ENCODE results near the gene CNTNAP2. TPM values are rescaled to one million over a fixed set of nuclear protein-coding genes. Genes with fewer than 3 reads are reported as not detected.

Gene CNTNAP2
- total RNA-seq, 2 experiments from 2014 or later, result not detected

DNA sequence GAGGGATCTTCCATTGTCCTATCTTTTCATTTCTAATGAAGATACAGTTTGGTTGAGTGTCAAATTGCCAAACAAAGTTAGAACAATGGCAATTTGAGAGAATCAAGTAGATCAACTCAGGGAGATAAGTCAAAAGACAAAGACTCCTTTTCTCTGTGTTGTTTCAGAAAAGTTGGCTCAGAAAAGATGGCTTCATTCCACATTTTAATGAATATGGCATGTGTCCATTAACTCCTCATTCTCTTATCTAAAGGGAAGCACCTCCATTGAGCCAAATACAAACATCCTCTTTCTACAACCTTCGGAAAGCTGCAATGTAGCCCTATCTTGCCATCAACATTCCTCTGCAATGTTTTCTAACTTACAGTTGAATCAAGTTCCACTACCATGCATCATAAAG is 1535.0 kb downstream of the CNTNAP2 start:
- Mint-ChIP-seq H3K4me1 (ENCODE audit: low read depth) (no peaks in the 10 kb centered on the region), H3K9me3 (no peaks in the 10 kb centered on the region), H3K27ac (no peak overlapping the region), H3K36me3 (ENCODE audit: low read depth) (no peaks in the 10 kb centered on the region), H3K4me3 (no peak overlapping the region), H3K27me3 (no peaks in the 10 kb centered on the region)
- ChIA-PET CTCF (no interaction called here), POLR2A (no interaction called here)
- Histone ChIP-seq H3K27me3 (ENCODE audit: control insufficient read depth in 1 of 2, insufficient read depth in 2 of 2, low read length in 2 of 2) (no peaks in the 10 kb centered on the region), H3K27ac (ENCODE audit: low read depth in 1 of 2, low read length in 2 of 2) (no peak overlapping the region), H3K4me3 (ENCODE audit: low read length) (no peak overlapping the region), H3K4me1 (ENCODE audit: insufficient read depth, low read length) (no peaks in the 10 kb centered on the region), H3K36me3 (ENCODE audit: insufficient read depth, low read length) (no peaks in the 10 kb centered on the region), H3K9me3 (ENCODE audit: control insufficient read depth in 1 of 2, insufficient read depth in 1 of 2, low read length in 2 of 2) (peaks cover 0 to 12% of the 10 kb centered on the region in 2 experiments)
- intact Hi-C loops (cut with DNase I, micrococcal nuclease), result no loop called here
- ATAC-seq (ENCODE audit: poor library complexity), result no peak
- TF ChIP-seq, protein P1, sequence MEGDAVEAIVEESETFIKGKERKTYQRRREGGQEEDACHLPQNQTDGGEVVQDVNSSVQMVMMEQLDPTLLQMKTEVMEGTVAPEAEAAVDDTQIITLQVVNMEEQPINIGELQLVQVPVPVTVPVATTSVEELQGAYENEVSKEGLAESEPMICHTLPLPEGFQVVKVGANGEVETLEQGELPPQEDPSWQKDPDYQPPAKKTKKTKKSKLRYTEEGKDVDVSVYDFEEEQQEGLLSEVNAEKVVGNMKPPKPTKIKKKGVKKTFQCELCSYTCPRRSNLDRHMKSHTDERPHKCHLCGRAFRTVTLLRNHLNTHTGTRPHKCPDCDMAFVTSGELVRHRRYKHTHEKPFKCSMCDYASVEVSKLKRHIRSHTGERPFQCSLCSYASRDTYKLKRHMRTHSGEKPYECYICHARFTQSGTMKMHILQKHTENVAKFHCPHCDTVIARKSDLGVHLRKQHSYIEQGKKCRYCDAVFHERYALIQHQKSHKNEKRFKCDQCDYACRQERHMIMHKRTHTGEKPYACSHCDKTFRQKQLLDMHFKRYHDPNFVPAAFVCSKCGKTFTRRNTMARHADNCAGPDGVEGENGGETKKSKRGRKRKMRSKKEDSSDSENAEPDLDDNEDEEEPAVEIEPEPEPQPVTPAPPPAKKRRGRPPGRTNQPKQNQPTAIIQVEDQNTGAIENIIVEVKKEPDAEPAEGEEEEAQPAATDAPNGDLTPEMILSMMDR (IDR thresholded peaks at IDR 0.05), result no peak
- DNase-seq, result no peak

DNA sequence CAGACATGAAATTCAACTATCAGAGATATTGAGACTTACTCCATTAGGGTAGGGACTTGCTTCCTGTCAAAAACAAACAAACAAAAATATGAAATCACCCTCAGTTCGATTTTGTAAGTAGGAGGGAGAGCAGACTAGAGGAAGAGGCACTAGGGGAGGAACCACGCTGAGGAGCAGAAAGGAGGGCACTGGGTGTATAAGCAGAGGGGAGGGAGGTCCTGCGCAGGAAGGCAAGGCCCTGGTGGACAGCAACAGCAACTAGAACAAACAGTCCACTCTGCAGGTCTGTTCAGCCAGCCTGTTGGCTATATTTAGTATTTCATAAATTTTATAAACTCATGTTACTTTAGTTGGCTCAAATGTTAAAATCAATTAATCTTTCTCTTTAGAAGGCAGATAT is 1536.9 kb downstream of the CNTNAP2 start:
- Histone ChIP-seq H3K27ac (ENCODE audit: low read depth in 1 of 2, low read length in 2 of 2) (no peak overlapping the region), H3K4me1 (ENCODE audit: insufficient read depth, low read length) (no peaks in the 10 kb centered on the region), H3K27me3 (ENCODE audit: control insufficient read depth in 1 of 2, insufficient read depth in 2 of 2, low read length in 2 of 2) (no peaks in the 10 kb centered on the region), H3K4me3 (ENCODE audit: low read length) (no peak overlapping the region), H3K9me3 (ENCODE audit: control insufficient read depth in 1 of 2, insufficient read depth in 1 of 2, low read length in 2 of 2) (peaks cover 0 to 8% of the 10 kb centered on the region in 2 experiments), H3K36me3 (ENCODE audit: insufficient read depth, low read length) (no peaks in the 10 kb centered on the region)
- Mint-ChIP-seq H3K4me3 (no peak overlapping the region), H3K4me1 (ENCODE audit: low read depth) (no peaks in the 10 kb centered on the region), H3K9me3 (no peaks in the 10 kb centered on the region), H3K27ac (no peak overlapping the region), H3K36me3 (ENCODE audit: low read depth) (no peaks in the 10 kb centered on the region), H3K27me3 (no peaks in the 10 kb centered on the region)
- TF ChIP-seq, protein P1 (IDR thresholded peaks at IDR 0.05), result no peak
- ATAC-seq (ENCODE audit: poor library complexity) (no peak), DNase-seq (no peak)
- intact Hi-C loops (cut with DNase I, micrococcal nuclease), result no loop called here
- POLR2A ChIA-PET, result no interaction called here
- CTCF ChIA-PET, result no interaction called here

DNA sequence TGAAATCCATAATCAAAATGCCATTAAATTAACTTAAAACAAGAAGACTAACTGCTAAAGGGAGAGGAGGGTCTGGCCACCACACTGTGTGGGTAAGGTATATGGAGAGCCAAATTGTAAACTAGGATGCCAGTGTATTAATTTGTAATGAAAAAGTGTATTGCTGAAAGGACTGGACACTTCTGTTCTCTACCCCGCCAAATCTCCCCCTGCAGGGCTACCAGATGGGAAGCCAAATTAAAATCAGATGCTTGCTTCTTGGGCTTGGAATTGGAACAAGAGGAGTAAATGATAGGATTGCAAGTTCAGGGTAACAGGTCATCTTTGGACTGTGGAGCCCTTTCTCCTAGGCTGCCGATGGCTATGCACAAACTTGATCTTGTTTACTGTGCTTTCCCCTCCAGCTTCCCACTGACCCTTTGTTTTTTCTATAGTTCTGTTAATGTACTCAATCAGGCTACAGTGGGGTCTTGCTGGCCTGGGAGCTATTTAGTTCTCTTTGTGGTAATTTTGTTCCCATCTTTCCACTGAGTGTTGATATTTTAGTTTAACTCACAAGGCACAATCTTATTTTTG is 1541.9 kb downstream of the CNTNAP2 start:
- Mint-ChIP-seq H3K4me1 (ENCODE audit: low read depth) (no peaks in the 10 kb centered on the region), H3K27ac (no peak overlapping the region), H3K36me3 (ENCODE audit: low read depth) (no peaks in the 10 kb centered on the region), H3K27me3 (no peaks in the 10 kb centered on the region), H3K9me3 (peaks cover 6% of the 10 kb centered on the region), H3K4me3 (no peak overlapping the region)
- ATAC-seq (ENCODE audit: poor library complexity) (no peak), DNase-seq (no peak)
- TF ChIP-seq, protein P1 (IDR thresholded peaks at IDR 0.05), result no peak
- ChIA-PET CTCF (no interaction called here), POLR2A (no interaction called here)
- H3K27me3 ChIP-seq (ENCODE audit: control insufficient read depth in 1 of 2, insufficient read depth in 2 of 2, low read length in 2 of 2), result no peaks in the 10 kb centered on the region
- intact Hi-C loops (cut with DNase I, micrococcal nuclease), result no loop called here
- no peaks in the 10 kb centered on the region for H3K4me1 ChIP-seq (ENCODE audit: insufficient read depth, low read length)
- no peak overlapping the region for H3K4me3 ChIP-seq (ENCODE audit: low read length)
- peaks cover 0 to 14% of the 10 kb centered on the region in 2 experiments for H3K9me3 ChIP-seq (ENCODE audit: control insufficient read depth in 1 of 2, insufficient read depth in 1 of 2, low read length in 2 of 2)
- no peaks in the 10 kb centered on the region for H3K36me3 ChIP-seq (ENCODE audit: insufficient read depth, low read length)
- H3K27ac ChIP-seq (ENCODE audit: low read depth in 1 of 2, low read length in 2 of 2), result no peak overlapping the region

Measured in CD4-positive, alpha-beta T cell (primary cell).